GM18526 (cell line): Measurements from ENCODE around the gene HSPA1A.

Experiments
- POLR2A ChIP-seq: IDR thresholded peaks from 3 replicates; pipeline ENCODE4 v1.6.1; 2011; ENCODE audit not compliant: insufficient read length; ENCODE audit errors: extremely low read depth

The HSPA1A gene

GRCh38 chr6:31815025-31815838 lies at the start of gene HSPA1A, which contains the start of gene HSPA1L:
Gene HSPA1A (plus strand): TSS chr6:31815543. CDS start chr6:31815757, 214 bp downstream.
Gene HSPA1L (minus strand): TSS chr6:31815283. CDS start chr6:31811972, 3,311 bp downstream.
- peak; percentile 80 for TF ChIP-seq POLR2A

GRCh38 chr6:31765559-31765909 lies 49.8 kb upstream of the HSPA1A start:
- no peak for TF ChIP-seq POLR2A

GRCh38 chr6:31765910-31766794 lies 49.2 kb upstream of the HSPA1A start:
- no peak for TF ChIP-seq POLR2A

GRCh38 chr6:31767096-31767645 lies 48.2 kb upstream of the HSPA1A start:
- TF ChIP-seq POLR2A, result no peak

GRCh38 chr6:31768363-31769257 lies 46.7 kb upstream of the HSPA1A start:
- no peak for TF ChIP-seq POLR2A

- no peak for TF ChIP-seq POLR2A
Observed at GRCh38 chr6:31769684-31770371, 45.5 kb upstream of the HSPA1A start.

- no peak for TF ChIP-seq POLR2A
Observed at GRCh38 chr6:31770860-31771259, 44.5 kb upstream of the HSPA1A start.

- TF ChIP-seq POLR2A, result no peak
Observed at GRCh38 chr6:31771992-31772358, 43.4 kb upstream of the HSPA1A start.

GRCh38 chr6:31775184-31775583 lies 40.2 kb upstream of the HSPA1A start:
- TF ChIP-seq POLR2A, result no peak

- no peak for TF ChIP-seq POLR2A
Observed at GRCh38 chr6:31775633-31776484, 39.5 kb upstream of the HSPA1A start.

- no peak for TF ChIP-seq POLR2A
Observed at GRCh38 chr6:31776485-31776988, 38.8 kb upstream of the HSPA1A start.

- TF ChIP-seq POLR2A, result no peak
Observed at GRCh38 chr6:31776989-31777666, 38.2 kb upstream of the HSPA1A start, which contains the start of gene VWA7. Gene VWA7 (minus strand): TSS chr6:31777328. CDS start chr6:31776779, 549 bp downstream.
